ENCODE results near the gene HS6ST2. TPM values are rescaled to one million over a fixed set of nuclear protein-coding genes. Genes with fewer than 3 reads are reported as not detected.

HS6ST2 gene
- total RNA-seq, 2 donors from 2014 or later = not detected

- TF ChIP-seq CTCF (IDR thresholded peaks at IDR 0.05) = no peak
- Histone ChIP-seq H3K27me3 (replicated peaks; ENCODE audit: insufficient read depth) (no peaks in the 10 kb centered on the region), H3K9me3 (no peaks in the 10 kb centered on the region), H3K36me3 (no peaks in the 10 kb centered on the region), H3K27ac (no peak overlapping the region), H3K4me1 (ENCODE audit: control insufficient read depth in 1 of 2, low read depth in 2 of 2) (no peaks in the 10 kb centered on the region), H3K4me3 (no peak overlapping the region)
- ATAC-seq (ENCODE audit: insufficient number of reproducible peaks, low FRiP score, low read depth) (no peak), DNase-seq (ENCODE audit: low spot score) (no peak)
Observed at GRCh38 chrX:132795181-132795580, 163.2 kb downstream of the HS6ST2 start.

GRCh38 chrX:132791714-132792113 is 166.7 kb downstream of the HS6ST2 start:
- no peak for TF ChIP-seq CTCF (IDR thresholded peaks at IDR 0.05)
- no peak for ATAC-seq (ENCODE audit: insufficient number of reproducible peaks, low FRiP score, low read depth)

GRCh38 chrX:132790329-132790728 is 168.1 kb downstream of the HS6ST2 start:
- Histone ChIP-seq H3K4me3 (no peak overlapping the region), H3K27ac (no peak overlapping the region), H3K9me3 (no peaks in the 10 kb centered on the region), H3K36me3 (no peaks in the 10 kb centered on the region), H3K4me1 (ENCODE audit: control insufficient read depth in 1 of 2, low read depth in 2 of 2) (no peaks in the 10 kb centered on the region), H3K27me3 (replicated peaks; ENCODE audit: insufficient read depth) (no peaks in the 10 kb centered on the region)
- no peak for TF ChIP-seq CTCF (IDR thresholded peaks at IDR 0.05)
- no peak for ATAC-seq (ENCODE audit: insufficient number of reproducible peaks, low FRiP score, low read depth)
- no peak for DNase-seq (ENCODE audit: low spot score)

More at GRCh38 chrX:132791714-132792113, 166.7 kb downstream of the HS6ST2 start:
- Histone ChIP-seq H3K36me3 (no peaks in the 10 kb centered on the region), H3K4me3 (no peak overlapping the region), H3K27ac (no peak overlapping the region), H3K9me3 (no peaks in the 10 kb centered on the region), H3K4me1 (ENCODE audit: control insufficient read depth in 1 of 2, low read depth in 2 of 2) (no peaks in the 10 kb centered on the region), H3K27me3 (replicated peaks; ENCODE audit: insufficient read depth) (no peaks in the 10 kb centered on the region)
- DNase-seq (ENCODE audit: low spot score) = no peak

- H3K4me1 ChIP-seq (ENCODE audit: control insufficient read depth in 1 of 2, low read depth in 2 of 2) = no peaks in the 10 kb centered on the region
- H3K27me3 ChIP-seq (replicated peaks; ENCODE audit: insufficient read depth) = no peaks in the 10 kb centered on the region
- no peaks in the 10 kb centered on the region for H3K36me3 ChIP-seq
- H3K27ac ChIP-seq = no peak overlapping the region
- no peaks in the 10 kb centered on the region for H3K9me3 ChIP-seq
- ATAC-seq (ENCODE audit: insufficient number of reproducible peaks, low FRiP score, low read depth) (no peak), DNase-seq (ENCODE audit: low spot score) (no peak)
- TF ChIP-seq CTCF (IDR thresholded peaks at IDR 0.05) = no peak
- H3K4me3 ChIP-seq = no peak overlapping the region
Observed at GRCh38 chrX:132786217-132786616, 172.2 kb downstream of the HS6ST2 start.

DNA sequence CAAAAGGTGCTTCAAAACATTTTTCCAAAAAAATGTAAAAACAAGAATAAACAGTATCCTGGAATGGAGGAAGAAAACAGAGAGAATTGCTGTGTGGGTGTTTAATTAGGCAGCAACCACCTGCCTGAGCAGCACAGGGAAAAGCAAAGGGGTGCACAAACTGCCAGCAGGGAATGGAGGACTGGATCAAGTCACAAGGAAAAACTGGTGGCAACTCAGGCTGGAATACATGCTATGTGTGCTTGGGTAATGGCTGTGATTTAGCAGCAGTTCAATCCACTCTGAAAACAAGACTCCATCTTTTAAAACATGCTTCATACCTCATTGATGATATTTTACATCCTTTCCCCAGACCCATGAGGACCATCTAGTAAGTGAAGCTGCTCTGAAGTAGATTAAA is 179.5 kb downstream of the HS6ST2 start:
- no peak for ATAC-seq (ENCODE audit: insufficient number of reproducible peaks, low FRiP score, low read depth)
- H3K36me3 ChIP-seq = no peaks in the 10 kb centered on the region
- no peak for DNase-seq (ENCODE audit: low spot score)
- H3K4me1 ChIP-seq (ENCODE audit: control insufficient read depth in 1 of 2, low read depth in 2 of 2) = no peaks in the 10 kb centered on the region
- H3K4me3 ChIP-seq = no peak overlapping the region
- H3K9me3 ChIP-seq = no peaks in the 10 kb centered on the region
- no peak for TF ChIP-seq CTCF (IDR thresholded peaks at IDR 0.05)
- no peak overlapping the region for H3K27ac ChIP-seq
- H3K27me3 ChIP-seq (replicated peaks; ENCODE audit: insufficient read depth) = no peaks in the 10 kb centered on the region

Measured in thoracic aorta (tissue), 2 donors.